Panc1 (cell line): ENCODE results near the gene TGFBR1. TPM values are rescaled to one million over a fixed set of nuclear protein-coding genes. Genes with fewer than 3 reads are reported as not detected.

Experiments used
- ATAC-seq: fragments of 200-7000 bp; cut with Tn5 transposase; 2 replicates; pipeline ENCODE4 v1.9.1; 2020; ENCODE audit warnings: mild to moderate bottlenecking, moderate library complexity
- BruUV-seq: library from RNA; stranded (reverse); fragments of 400-500 nt; replicated peaks from 2 replicates; lab custom pipeline; 2021; lab: Mats Ljungman, UMichigan
- CTCF ChIA-PET: fragments of 300-600 bp; sonication (Branson Sonifier 250); formaldehyde crosslinking; loops from one replicate; lab custom pipeline; 2022; ENCODE audit warnings: antibody characterized with exemption; lab: Charles Lee
- POLR2A ChIA-PET: fragments of 300-600 bp; sonication (Branson Sonifier 250); formaldehyde crosslinking; loops from one replicate; lab custom pipeline; 2022; ENCODE audit warnings: antibody characterized with exemption; lab: Charles Lee
- DNase-seq: peaks from one replicate; pipeline ENCODE4 v3.0.0-alpha.2; 2010; ENCODE audit warnings: low read depth, low spot score
- H3K27ac ChIP-seq: 2 replicates; pipeline ENCODE4 v1.5.1; 2011; ENCODE audit warnings: mild to moderate bottlenecking, low read length, inconsistent platforms
- H3K27me3 ChIP-seq: fragments of 200-500 bp; sonication (Bioruptor generic); 2 replicates; pipeline ENCODE4 v1.6.0; 2014; ENCODE audit warnings: low read length, inconsistent platforms; ENCODE audit not compliant: control insufficient read depth, insufficient read depth
- H3K36me3 ChIP-seq: fragments of 200-500 bp; sonication (Bioruptor generic); 2 replicates; pipeline ENCODE4 v1.5.1; 2014; ENCODE audit warnings: inconsistent platforms, mild to moderate bottlenecking, low read length, moderate library complexity; ENCODE audit not compliant: control insufficient read depth, insufficient read depth
- H3K4me1 ChIP-seq: 2 replicates; pipeline ENCODE4 v1.5.1; 2011; ENCODE audit warnings: inconsistent platforms, mild to moderate bottlenecking, low read length, moderate library complexity; ENCODE audit not compliant: control insufficient read depth, insufficient read depth
- H3K4me3 ChIP-seq, 2 experiments: 2 replicates each; pipeline ENCODE4 v1.5.1; 2011 to 2012; ENCODE audit warnings: low read depth in 2 of 2, low read length in 2 of 2, mild to moderate bottlenecking in 2 of 2, inconsistent platforms in 1 of 2, moderate library complexity in 1 of 2
- H3K9me3 ChIP-seq: fragments of 200-500 bp; sonication (Bioruptor generic); 2 replicates; pipeline ENCODE4 v1.5.1; 2014; ENCODE audit warnings: low read depth, mild to moderate bottlenecking, inconsistent platforms, low read length, moderate library complexity; ENCODE audit not compliant: control insufficient read depth, insufficient read depth
- CTCF ChIP-seq: fragments of 450-650 bp; IDR thresholded peaks from 2 replicates; pipeline ENCODE4 v1.5.1; 2017; ENCODE audit warnings: mild to moderate bottlenecking
- POLR2AphosphoS5 ChIP-seq: IDR thresholded peaks from 2 replicates; pipeline ENCODE4 v1.6.1; 2012; ENCODE audit warnings: mild to moderate bottlenecking, low read depth, low read length, moderate library complexity
- REST ChIP-seq, 2 experiments: IDR thresholded peaks; 2 replicates each; pipeline ENCODE4 v1.6.1; 2011 to 2012; ENCODE audit warnings: low read depth in 2 of 2, control low read depth in 1 of 2, low read length in 1 of 2, mild to moderate bottlenecking in 1 of 2, moderate library complexity in 1 of 2; ENCODE audit not compliant: insufficient read depth in 1 of 2
- SIN3A ChIP-seq: IDR thresholded peaks from 2 replicates; pipeline ENCODE4 v1.6.1; 2012; ENCODE audit warnings: low read depth, mild to moderate bottlenecking, low read length, moderate library complexity, borderline replicate concordance; ENCODE audit not compliant: insufficient read depth
- TCF7L2 ChIP-seq: IDR thresholded peaks from 2 replicates; pipeline ENCODE4 v1.6.1; 2011; ENCODE audit warnings: mild to moderate bottlenecking, low read depth, low read length, inconsistent platforms
- in situ Hi-C: cut with HindIII; loops from 2 replicates; pipeline ENCODE4 v1.10.0; 2016; ENCODE audit warnings: low sequenced_read_pairs, low pct_unique_long_range_greater_than_20kb
- intact Hi-C: fragments of 100-400 bp; cut with micrococcal nuclease; formaldehyde crosslinking; loops from one replicate; pipeline ENCODE4 v1.10.0; 2022; ENCODE audit not compliant: unreplicated experiment
- total RNA-seq: library from RNA; stranded (reverse); gene quantifications from one replicate; pipeline ENCODE4 v1.2.1, GENCODE V29; 2021; ENCODE audit not compliant: unreplicated experiment

TGFBR1 gene
- total RNA-seq, 1 experiment from 2014 or later = 22.2 TPM

DNA sequence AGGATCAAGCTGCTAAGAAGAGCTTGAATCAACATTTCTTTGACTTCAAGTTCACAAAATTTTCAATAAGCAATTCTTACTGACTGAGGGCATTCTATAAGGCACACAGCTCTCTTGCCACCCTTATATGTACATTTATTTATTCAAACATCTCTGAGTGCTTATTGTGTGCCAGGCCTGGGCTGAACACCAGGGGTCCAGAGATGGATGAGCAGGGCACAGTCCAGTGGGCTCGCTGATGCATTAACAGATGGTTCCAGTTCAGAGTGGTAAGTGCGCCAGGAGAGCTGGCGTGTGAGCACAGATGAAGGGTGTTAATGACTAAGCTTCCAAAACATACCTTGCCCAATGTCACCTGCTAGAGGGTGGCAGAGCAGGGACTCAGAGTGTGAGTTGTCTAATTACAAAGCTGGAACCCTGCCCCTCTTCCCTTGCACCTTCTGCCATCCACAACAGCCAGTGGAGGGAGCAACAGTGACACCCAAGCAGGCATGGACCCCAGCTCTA lies 92.3 kb downstream of the TGFBR1 start:
- in situ Hi-C loops = no loop called here
- CTCF ChIA-PET = no interaction called here
- no peaks in the 10 kb centered on the region; the same call in 1 of the 2 replicates for H3K4me1 ChIP-seq
- no peak for DNase-seq
- H3K27me3 ChIP-seq = no peaks in the 10 kb centered on the region
- POLR2A ChIA-PET = no interaction called here
- no peak overlapping the region for H3K4me3 ChIP-seq
- no peaks in the 10 kb centered on the region for H3K9me3 ChIP-seq
- ATAC-seq = no peak
- no peaks in the 10 kb centered on the region for H3K36me3 ChIP-seq
- H3K27ac ChIP-seq = no peak overlapping the region
- BruUV-seq = no TSS peak
- intact Hi-C loops = no loop called here
- TF ChIP-seq TCF7L2 (no peak), REST (IDR thresholded peaks at IDR 0.05; ENCODE audit: insufficient read depth in 1 of 2, low read depth in 2 of 2, low read length in 1 of 2) (no peak), CTCF (no peak), SIN3A (no peak), POLR2AphosphoS5 (no peak)

- Histone ChIP-seq H3K36me3 (no peaks in the 10 kb centered on the region), H3K4me3 (no peak overlapping the region), H3K4me1 (no peaks in the 10 kb centered on the region; the same call in 1 of the 2 replicates), H3K27me3 (no peaks in the 10 kb centered on the region), H3K27ac (no peak overlapping the region), H3K9me3 (no peaks in the 10 kb centered on the region)
- no peak for TF ChIP-seq SIN3A
- no peak for TF ChIP-seq REST (IDR thresholded peaks at IDR 0.05; ENCODE audit: insufficient read depth in 1 of 2, low read depth in 2 of 2, low read length in 1 of 2)
- no peak for TF ChIP-seq TCF7L2
- TF ChIP-seq CTCF = no peak
- TF ChIP-seq POLR2AphosphoS5 = no peak
- DNase-seq = no peak
- BruUV-seq = no TSS peak
- no peak for ATAC-seq
- intact Hi-C loops = no loop called here
- ChIA-PET CTCF (no interaction called here), POLR2A (no interaction called here)
- in situ Hi-C loops = no loop called here
Measured at GRCh38 chr9:99197987-99198386, 93.1 kb downstream of the TGFBR1 start.
